HG03457 (cell line): ENCODE data around the gene GRK3.
"Not testable (repeated sequence)": the region's sequence is repeated elsewhere in the genome, so short reads cannot be mapped to it uniquely, and the experiment has no call there.

Experiments
- ATAC-seq: cut with Tn5 transposase; IDR thresholded peaks from one replicate; pipeline ENCODE4 v1.9.1; 2021; ENCODE audit warnings: moderate number of reproducible peaks; ENCODE audit not compliant: unreplicated experiment

Gene GRK3

GRCh38 chr22:25564320-25564978, at the start of gene GRK3:
TSS of gene GRK3 (plus strand) at chr22:25564675. CDS start at chr22:25565041, 366 bp downstream.
- no peak for ATAC-seq

- ATAC-seq = no peak
These were observed 46.3 kb upstream of the GRK3 start for GRCh38 chr22:25518000-25518663.

GRCh38 chr22:25525376-25525775, 39.1 kb upstream of the GRK3 start:
- no peak for ATAC-seq

- not testable (repeated sequence) for ATAC-seq
These were observed 38.5 kb upstream of the GRK3 start for GRCh38 chr22:25525804-25526584.

- ATAC-seq = not testable (repeated sequence)
These were observed 37.5 kb upstream of the GRK3 start for GRCh38 chr22:25527016-25527415.

- ATAC-seq = not testable (repeated sequence)
These were observed 36.4 kb upstream of the GRK3 start for GRCh38 chr22:25528068-25528467.

- ATAC-seq = not testable (repeated sequence)
These were observed 35.4 kb upstream of the GRK3 start for GRCh38 chr22:25529059-25529458.

GRCh38 chr22:25529541-25530137, 34.8 kb upstream of the GRK3 start:
- ATAC-seq = not testable (repeated sequence)

GRCh38 chr22:25531677-25532076, 32.8 kb upstream of the GRK3 start:
- not testable (repeated sequence) for ATAC-seq

- ATAC-seq = no peak
These were observed 29.8 kb upstream of the GRK3 start for GRCh38 chr22:25534724-25535123.

GRCh38 chr22:25536589-25536988, 27.9 kb upstream of the GRK3 start:
- ATAC-seq = no peak

GRCh38 chr22:25540166-25540907, 24.1 kb upstream of the GRK3 start:
- ATAC-seq = no peak

- ATAC-seq = no peak
These were observed 23.4 kb upstream of the GRK3 start for GRCh38 chr22:25540908-25541660.

GRCh38 chr22:25542191-25542590, 22.3 kb upstream of the GRK3 start:
- ATAC-seq = no peak

- no peak for ATAC-seq
These were observed 21.6 kb upstream of the GRK3 start for GRCh38 chr22:25542720-25543402.

- ATAC-seq = no peak
These were observed 19.3 kb upstream of the GRK3 start for GRCh38 chr22:25545146-25545545.

- ATAC-seq = no peak
These were observed 18.8 kb upstream of the GRK3 start for GRCh38 chr22:25545672-25546071.

GRCh38 chr22:25546242-25546641, 18.2 kb upstream of the GRK3 start:
- ATAC-seq = no peak

GRCh38 chr22:25546751-25547150, 17.7 kb upstream of the GRK3 start:
- ATAC-seq = no peak
